OCI-M2 (cell line): ENCODE measurements around the gene HOXB4.

Experiments
- DNase-seq: peaks from one replicate; lab custom pipeline; 2025; ENCODE audit not compliant: unreplicated experiment; lab: John Stamatoyannopoulos, UW

The HOXB4 gene

GRCh38 chr17:48549914-48550501 is 28.1 kb downstream of the HOXB4 start:
- DNase-seq, result no peak

DNA sequence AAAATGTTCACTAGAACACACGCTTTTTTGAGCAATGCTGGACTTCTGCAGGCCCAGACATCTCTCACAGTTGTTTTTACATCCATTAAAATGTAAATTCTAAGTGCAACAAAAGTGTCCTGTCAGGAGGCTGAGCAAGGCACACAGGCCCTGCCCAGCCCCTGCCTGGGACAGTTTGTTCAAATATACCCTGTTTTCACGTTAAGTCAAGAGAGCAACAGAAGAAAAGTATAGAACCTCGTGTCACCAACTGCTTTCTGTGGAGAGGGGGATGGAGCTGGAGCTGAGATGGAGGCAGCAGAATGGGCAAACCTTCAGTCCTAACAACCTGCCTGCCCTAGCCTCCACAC is 28.9 kb downstream of the HOXB4 start:
- DNase-seq, result no peak

GRCh38 chr17:48548523-48549280 is 29.4 kb downstream of the HOXB4 start:
- DNase-seq, result no peak

- no peak for DNase-seq
Measured at GRCh38 chr17:48547808-48548522, 30.2 kb downstream of the HOXB4 start.

GRCh38 chr17:48546924-48547807 is 31.0 kb downstream of the HOXB4 start:
- no peak for DNase-seq

DNA sequence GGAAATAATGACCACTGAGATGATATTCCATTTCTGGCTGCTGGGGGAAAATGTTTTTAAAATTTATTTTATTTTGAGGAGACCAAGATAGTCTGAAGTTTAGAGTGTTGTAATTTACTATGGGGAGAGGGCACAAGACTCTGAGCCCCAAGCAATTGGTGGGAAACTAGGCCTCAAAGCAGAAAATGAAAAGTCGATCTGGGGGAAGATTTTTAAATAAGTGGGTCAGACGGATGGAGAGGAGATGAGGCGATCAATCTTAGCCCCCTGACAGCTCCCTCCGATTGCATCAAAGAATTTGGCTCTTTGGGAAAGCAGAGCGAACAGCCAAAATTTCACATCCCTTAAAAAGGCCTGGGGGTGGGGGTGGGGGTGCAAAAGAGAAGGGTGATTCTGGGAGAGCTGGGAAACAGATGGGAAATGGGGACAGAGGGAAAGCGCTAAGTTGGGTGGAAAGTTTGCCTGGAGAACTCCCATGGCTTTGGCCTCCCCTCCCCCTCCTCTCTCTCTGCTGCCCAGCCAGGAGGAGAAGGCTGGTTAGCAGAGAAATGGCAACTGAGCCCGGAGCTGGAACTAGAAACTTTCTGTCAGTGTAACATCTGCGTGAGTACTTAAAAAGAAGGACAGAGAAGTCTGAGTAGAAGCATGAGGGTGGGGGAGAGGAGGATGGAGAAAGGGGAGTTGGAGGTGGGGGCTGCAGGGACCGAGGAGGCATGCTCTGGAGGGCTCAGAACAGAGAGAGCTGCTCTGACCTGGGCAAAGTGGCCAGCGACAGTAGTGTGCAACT is 31.8 kb downstream of the HOXB4 start:
- no peak for DNase-seq

GRCh38 chr17:48545539-48545938 is 32.6 kb downstream of the HOXB4 start:
- no peak for DNase-seq

GRCh38 chr17:48545022-48545375 is 33.2 kb downstream of the HOXB4 start, which contains the start of gene HOXB2:
Gene HOXB2 (minus strand): TSS chr17:48545109. CDS start chr17:48544911, 198 bp downstream.
- DNase-seq, result no peak

- DNase-seq, result no peak
Measured at GRCh38 chr17:48544349-48545021, 33.7 kb downstream of the HOXB4 start.

- no peak for DNase-seq
Measured at GRCh38 chr17:48543854-48544348, 34.2 kb downstream of the HOXB4 start.

- DNase-seq, result no peak
Measured at GRCh38 chr17:48543107-48543853, 34.9 kb downstream of the HOXB4 start.

GRCh38 chr17:48542698-48543106 is 35.4 kb downstream of the HOXB4 start:
- no peak for DNase-seq

DNA sequence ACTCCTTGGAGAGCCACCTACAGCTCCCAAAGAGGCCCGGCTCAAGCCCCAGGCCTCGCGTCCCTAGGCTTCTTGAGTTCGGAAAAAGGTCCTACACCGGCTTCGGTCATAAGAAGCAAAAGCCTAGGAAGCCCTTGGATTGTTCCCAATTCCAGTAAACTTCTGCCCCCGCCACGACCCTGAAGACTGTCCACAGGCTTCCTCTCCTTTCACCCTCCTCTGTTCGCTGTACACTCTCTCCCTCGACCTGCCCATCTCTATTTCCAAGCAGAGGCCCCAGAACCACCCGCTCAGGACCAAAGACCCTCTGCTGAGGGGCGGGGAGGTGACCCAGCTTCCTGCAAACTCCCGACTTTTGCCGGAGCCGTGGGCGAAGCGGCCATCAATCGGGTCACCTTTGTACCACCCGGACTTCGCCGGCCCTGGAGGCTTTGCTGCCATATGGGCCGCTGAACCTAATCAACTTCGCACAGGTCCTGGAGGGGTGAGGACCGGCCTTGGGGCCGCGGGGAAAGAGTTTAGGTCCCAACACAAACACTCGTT is 36.0 kb downstream of the HOXB4 start:
- DNase-seq, result no peak

- DNase-seq, result no peak
Measured at GRCh38 chr17:48541577-48542113, 36.5 kb downstream of the HOXB4 start.

- DNase-seq, result no peak
Measured at GRCh38 chr17:48541036-48541576, 37.0 kb downstream of the HOXB4 start.

DNA sequence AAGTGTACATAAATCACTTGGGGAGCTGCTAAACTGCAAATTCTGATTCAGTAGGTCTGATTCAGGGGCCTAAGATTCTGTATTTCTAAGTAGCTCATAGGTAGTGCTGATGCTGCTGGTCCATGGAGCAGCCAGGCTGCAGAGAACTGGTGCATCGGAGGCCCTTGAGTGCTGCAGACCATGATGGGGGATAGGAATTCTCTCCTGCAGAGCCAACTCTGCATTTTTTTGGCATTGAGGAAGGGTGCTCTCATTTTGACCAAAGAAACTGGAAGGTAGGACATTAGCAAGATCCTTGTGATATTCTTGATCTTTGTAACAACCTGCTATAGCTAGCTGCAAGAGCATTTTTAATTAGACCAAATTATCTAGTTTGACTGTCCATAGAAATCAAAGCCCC is 37.9 kb downstream of the HOXB4 start:
- DNase-seq, result no peak

DNA sequence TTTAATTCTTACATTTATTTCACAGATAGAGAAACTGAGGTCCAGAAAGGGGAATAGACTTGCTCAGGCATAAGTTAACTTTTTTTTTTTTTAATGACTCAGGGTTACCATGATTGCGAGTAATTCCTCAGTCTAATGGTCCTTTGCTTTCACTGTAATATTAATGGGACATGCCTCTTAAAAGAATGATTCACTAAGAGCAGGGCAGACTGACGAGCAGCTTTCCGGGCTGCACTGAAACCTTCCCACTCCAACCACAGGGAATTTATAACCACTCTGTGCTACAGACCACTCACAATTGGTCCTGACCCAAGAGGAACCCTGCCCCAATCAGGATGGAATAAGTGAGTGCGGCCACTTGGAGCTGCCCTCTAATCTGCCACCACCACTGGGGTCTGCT is 39.0 kb downstream of the HOXB4 start:
- DNase-seq, result no peak

DNA sequence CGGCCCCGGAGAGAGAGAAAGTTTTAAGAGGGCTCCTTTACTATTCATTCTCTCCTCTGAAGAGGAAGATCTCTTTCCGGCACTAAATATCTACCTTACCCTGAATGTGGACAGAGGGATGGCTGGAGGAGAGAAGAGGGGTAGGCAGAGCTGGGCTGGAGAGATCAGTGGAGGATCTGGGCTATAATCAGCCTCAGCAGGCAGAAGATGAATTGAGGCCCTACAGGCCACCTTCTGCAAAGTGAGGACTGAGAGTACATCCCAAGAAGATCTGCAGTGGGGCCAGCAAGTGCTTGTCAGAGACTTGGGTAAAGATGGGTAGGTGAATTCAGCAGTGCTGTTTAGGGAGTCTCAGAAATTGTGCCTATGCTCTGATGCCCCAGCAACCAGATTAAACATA is 40.8 kb downstream of the HOXB4 start:
- DNase-seq, result no peak
